ENCODE results near the gene GET4.

GRCh38 chr7:897086-897485 lies 20.7 kb downstream of the GET4 start:
- no peak for TF ChIP-seq CTCF (optimal IDR thresholded peaks at IDR 0.05 in 1 of 3, IDR thresholded peaks at IDR 0.05 in 1 of 3, conservative IDR thresholded peaks at IDR 0.05 in 1 of 3; ENCODE audit: extremely low read depth in 1 of 3, insufficient read depth in 2 of 3, low read length in 3 of 3)
- no peak for TF ChIP-seq EZH2 (IDR thresholded peaks at IDR 0.05; ENCODE audit: low read length)
